NCI-H2029 treated with DMSO at 0.1 percent for 48 hours (cell line): ENCODE measurements around the gene IQCF6.
"Not testable (repeated sequence)": the region's sequence is repeated elsewhere in the genome, so short reads cannot be mapped to it uniquely, and the experiment has no call there.

Experiments used
- DNase-seq: peaks from one replicate; lab custom pipeline; 2025; lab: John Stamatoyannopoulos, UW

IQCF6 gene

GRCh38 chr3:51759203-51759602 lies 19.8 kb downstream of the IQCF6 start:
- DNase-seq, result no peak

- not testable (repeated sequence) for DNase-seq
These were observed 25.0 kb downstream of the IQCF6 start for GRCh38 chr3:51753763-51754750.

GRCh38 chr3:51751287-51751686 lies 27.8 kb downstream of the IQCF6 start:
- no peak for DNase-seq

- DNase-seq, result no peak
These were observed 28.2 kb downstream of the IQCF6 start for GRCh38 chr3:51750878-51751277.

GRCh38 chr3:51748327-51748726 lies 30.7 kb downstream of the IQCF6 start:
- DNase-seq, result no peak

GRCh38 chr3:51747840-51748239 lies 31.2 kb downstream of the IQCF6 start:
- DNase-seq, result no peak

GRCh38 chr3:51742978-51743377 lies 36.1 kb downstream of the IQCF6 start:
- DNase-seq, result not testable (repeated sequence)

GRCh38 chr3:51742320-51742719 lies 36.7 kb downstream of the IQCF6 start:
- not testable (repeated sequence) for DNase-seq

GRCh38 chr3:51739110-51739509 lies 39.9 kb downstream of the IQCF6 start:
- no peak for DNase-seq

- DNase-seq, result no peak
These were observed 43.1 kb downstream of the IQCF6 start for GRCh38 chr3:51735950-51736349.

GRCh38 chr3:51735039-51735438 lies 44.0 kb downstream of the IQCF6 start:
- no peak for DNase-seq

GRCh38 chr3:51734572-51734907 lies 44.5 kb downstream of the IQCF6 start:
- DNase-seq, result no peak

- DNase-seq, result no peak
These were observed 45.0 kb downstream of the IQCF6 start for GRCh38 chr3:51733859-51734571.

- no peak for DNase-seq
These were observed 49.9 kb downstream of the IQCF6 start for GRCh38 chr3:51729042-51729633.
